ENCODE measurements around the gene SLC29A1. TPM values are rescaled to one million over a fixed set of nuclear protein-coding genes. Genes with fewer than 3 reads are reported as not detected.

Gene SLC29A1
- total and polyA plus RNA-seq, 2 of the 8 experiments (the other 6 are each of a cell fraction or from before 2014, with no cell fraction given) = 187 to 558 TPM

GRCh38 chr6:44256775-44257024 lies 33.3 kb downstream of the SLC29A1 start:
- H3K27me3 ChIP-seq (replicated peaks in 1 of 4; ENCODE audit: control insufficient read depth in 3 of 4, extremely low read depth in 1 of 4, insufficient read depth in 3 of 4, low read length in 3 of 4) = no peaks in the 10 kb centered on the region
- ChIA-PET POLR2A (ENCODE audit: partially characterized antibody) (interaction anchor here (0.7 to 15.1 kb wide), 44 partner anchors 10 to 627 kb away, joined by 3 to 581 read pairs (median 5); partner anchors contain the start of genes AARS2, CAPN11, CDC5L and GTPBP2), CTCF (ENCODE audit: partially characterized antibody) (interaction anchor here (0.7 to 4.8 kb wide), 33 partner anchors 10 to 160 kb away, joined by 3 to 48 read pairs (median 4); partner anchors contain the start of genes CAPN11, HSP90AB1, SLC29A1 and TMEM151B)
- H3K79me2 ChIP-seq (ENCODE audit: control insufficient read depth in 1 of 2, insufficient read depth in 2 of 2, low read length in 2 of 2) = peaks cover 0 to 22% of the 10 kb centered on the region in 2 experiments; a peak in 2 of 4 replicates
- peak overlapping the region; percentile 58 to 82 for H3K4me2 ChIP-seq (ENCODE audit: insufficient read depth in 1 of 2, low read depth in 2 of 2, low read length in 2 of 2)
- H3K14ac ChIP-seq (ENCODE audit: insufficient read length) = no peak overlapping the region
- peaks cover 1 to 18% of the 10 kb centered on the region in 2 experiments for H4K20me1 ChIP-seq (replicated peaks in 1 of 2; ENCODE audit: control insufficient read depth in 1 of 2, insufficient read depth in 2 of 2, low read length in 2 of 2)
- peaks cover 0 to 16% (median 6%) of the 10 kb centered on the region in 4 experiments; a peak in 4 of 7 replicates for H3K4me1 ChIP-seq (replicated peaks in 1 of 4; ENCODE audit: control insufficient read depth in 3 of 4, insufficient read depth in 4 of 4, low read length in 3 of 4)
- H3K23ac ChIP-seq (ENCODE audit: insufficient read length) = no peak overlapping the region
- peak overlapping the region; percentile 74 to 86 (median 81) for H3K9ac ChIP-seq (replicated peaks in 1 of 4; ENCODE audit: extremely low read depth in 1 of 4, low read depth in 3 of 4, low read length in 3 of 4)
- peak overlapping the region; percentile 92 for H2BK5ac ChIP-seq (ENCODE audit: low read depth, low read length)
- DNase-seq (ENCODE audit: low read depth in 1 of 2, low spot score in 2 of 2) (no peak), FAIRE-seq (no peak)
- peaks cover 22 to 45% (median 42%) of the 10 kb centered on the region in 4 experiments for H3K36me3 ChIP-seq (ENCODE audit: control insufficient read depth in 2 of 4, insufficient read depth in 4 of 4, low read length in 3 of 4)
- H3K27ac ChIP-seq (ENCODE audit: low read depth, low read length) = peak overlapping the region; percentile 88; the same call in 1 of the 2 replicates
- no peaks in the 10 kb centered on the region for H3K9me3 ChIP-seq (ENCODE audit: insufficient read depth in 2 of 2, low read depth in 1 of 2, low read length in 1 of 2)
- H2AK5ac ChIP-seq (ENCODE audit: low read depth, low read length) = no peak overlapping the region
- H3K56ac ChIP-seq (replicated peaks; ENCODE audit: insufficient read length, low read depth, low read length) = peak overlapping the region; percentile 7
- no peak overlapping the region for H2BK15ac ChIP-seq (ENCODE audit: low read length)
- H4K8ac ChIP-seq (ENCODE audit: extremely low read depth, insufficient read depth, low read length) = peak overlapping the region; percentile 89
- H3K23me2 ChIP-seq (ENCODE audit: low read depth, low read length) = peaks cover 11% of the 10 kb centered on the region
- no peak overlapping the region for H2BK12ac ChIP-seq (ENCODE audit: low read depth, low read length)
- 6% methylated on average over 11 of the region's 12 CpGs; no CpG with 5 or more reads in 1 of the 2 experiments for WGBS, 2 experiments (ENCODE audit: extremely low coverage in 1 of 2, insufficient coverage in 1 of 2, insufficient read length in 1 of 2, insufficient replicate concordance in 2 of 2, low coverage in 1 of 2, low lambda C conversion rate in 2 of 2, missing lambda C conversion rate in 1 of 2)
- H4K5ac ChIP-seq (ENCODE audit: insufficient read length, low read depth, low read length) = peak overlapping the region; percentile 20
- no peak overlapping the region for H2BK20ac ChIP-seq (ENCODE audit: low read length)
- no peaks in the 10 kb centered on the region; the same call in 1 of the 2 replicates for H3K79me1 ChIP-seq (ENCODE audit: low read depth, low read length)
- no peak overlapping the region for H3K4ac ChIP-seq (replicated peaks; ENCODE audit: insufficient read length, low read depth, low read length)
- H3K4me3 ChIP-seq (ENCODE audit: extremely low read depth in 1 of 4, insufficient read depth in 2 of 4, low read depth in 3 of 4, low read length in 4 of 4) = peak overlapping the region; percentile 67 to 85 (median 75)
- no peak overlapping the region for H4K91ac ChIP-seq (replicated peaks; ENCODE audit: insufficient read length, low read length)
- H2BK120ac ChIP-seq (replicated peaks; ENCODE audit: low read depth, low read length) = no peak overlapping the region
- H3K18ac ChIP-seq (ENCODE audit: extremely low read depth, low read length) = no peak overlapping the region
- H2AFZ ChIP-seq (ENCODE audit: low read length) = no peak overlapping the region
- TF ChIP-seq KDM4A (IDR thresholded peaks at IDR 0.05; ENCODE audit: low read depth, low read length, severe bottlenecking) (no peak), SIN3A (conservative IDR thresholded peaks at IDR 0.05 in 1 of 2, IDR thresholded peaks at IDR 0.05 in 1 of 2; ENCODE audit: low read depth in 1 of 2, low read length in 2 of 2) (no peak), TAF1 (IDR thresholded peaks at IDR 0.05; ENCODE audit: low read depth, low read length) (no peak), CHD1 (IDR thresholded peaks at IDR 0.05; ENCODE audit: low read depth, low read length) (no peak), EP300 (IDR thresholded peaks at IDR 0.05; ENCODE audit: borderline replicate concordance in 1 of 2, low read depth in 2 of 2, low read length in 2 of 2) (no peak), CTBP2 (IDR thresholded peaks at IDR 0.05; ENCODE audit: borderline replicate concordance, insufficient read depth, insufficient read length, low read length) (no peak), TCF12 (IDR thresholded peaks at IDR 0.05; ENCODE audit: low read depth, low read length) (no peak), GABPA (IDR thresholded peaks at IDR 0.05; ENCODE audit: borderline replicate concordance, insufficient read depth, low read length) (no peak), POLR2A (IDR thresholded peaks at IDR 0.05; ENCODE audit: control extremely low read depth in 1 of 2, low read depth in 2 of 2, low read length in 2 of 2) (peak in 1 of 2 experiments; percentile 34; a peak in 1 of 3 replicates), SIRT6 (IDR thresholded peaks at IDR 0.05; ENCODE audit: low read length) (no peak), KDM5A (IDR thresholded peaks at IDR 0.05; ENCODE audit: low read length) (no peak), TBP (IDR thresholded peaks at IDR 0.05; ENCODE audit: low read depth, low read length) (no peak)
